ENCODE results near the gene IKBKE. TPM values are rescaled to one million over a fixed set of nuclear protein-coding genes. Genes with fewer than 3 reads are reported as not detected.
"Not testable (repeated sequence)": the region's sequence is repeated elsewhere in the genome, so short reads cannot be mapped to it uniquely, and the experiment has no call there.

Gene IKBKE
- total RNA-seq, 1 donor: 18.8 TPM

GRCh38 chr1:206479183-206480125 lies 9.2 kb downstream of the IKBKE start:
- Histone ChIP-seq H3K36me3 (ENCODE audit: insufficient read depth, low read length) (peaks cover 60% of the 10 kb centered on the region), H3K4me3 (ENCODE audit: insufficient read depth, low read length) (no peak overlapping the region), H4K20me1 (ENCODE audit: insufficient read depth, low read length) (peaks cover 6% of the 10 kb centered on the region), H3K9me3 (ENCODE audit: low read depth, low read length) (no peaks in the 10 kb centered on the region), H3K4me2 (ENCODE audit: insufficient read depth, low read length) (no peak overlapping the region), H2AFZ (ENCODE audit: low read length) (no peak overlapping the region), H3K27me3 (ENCODE audit: insufficient read depth, low read length) (no peaks in the 10 kb centered on the region), H3K4me1 (ENCODE audit: insufficient read depth, low read length) (peaks cover 12% of the 10 kb centered on the region), H3K27ac (ENCODE audit: low read depth, low read length) (no peak overlapping the region), H3K79me2 (ENCODE audit: insufficient read depth, low read length) (no peaks in the 10 kb centered on the region)
- TF ChIP-seq CTCF (IDR thresholded peaks at IDR 0.05; ENCODE audit: extremely low read depth, low read depth, low read length): peak; percentile 86
- peak; percentile 96 for DNase-seq (ENCODE audit: insufficient read length, low spot score, missing footprints)

- Histone ChIP-seq H3K9me3 (ENCODE audit: low read depth, low read length) (no peaks in the 10 kb centered on the region), H3K27ac (ENCODE audit: low read depth, low read length) (no peak overlapping the region)
Observed at GRCh38 chr1:206480211-206480610, 9.9 kb downstream of the IKBKE start.

GRCh38 chr1:206482611-206483010 lies 12.3 kb downstream of the IKBKE start:
- Histone ChIP-seq H3K4me2 (ENCODE audit: insufficient read depth, low read length) (no peak overlapping the region), H3K4me1 (ENCODE audit: insufficient read depth, low read length) (peaks cover 12% of the 10 kb centered on the region), H3K36me3 (ENCODE audit: insufficient read depth, low read length) (peaks cover 42% of the 10 kb centered on the region), H3K79me2 (ENCODE audit: insufficient read depth, low read length) (no peaks in the 10 kb centered on the region), H3K27me3 (ENCODE audit: insufficient read depth, low read length) (no peaks in the 10 kb centered on the region), H3K4me3 (ENCODE audit: insufficient read depth, low read length) (no peak overlapping the region), H3K9me3 (ENCODE audit: low read depth, low read length) (no peaks in the 10 kb centered on the region), H4K20me1 (ENCODE audit: insufficient read depth, low read length) (peaks cover 6% of the 10 kb centered on the region), H2AFZ (ENCODE audit: low read length) (no peak overlapping the region), H3K27ac (ENCODE audit: low read depth, low read length) (no peak overlapping the region)
- DNase-seq (ENCODE audit: insufficient read length, low spot score, missing footprints): no peak
- TF ChIP-seq CTCF (IDR thresholded peaks at IDR 0.05; ENCODE audit: extremely low read depth, low read depth, low read length): no peak

More at GRCh38 chr1:206480211-206480610, 9.9 kb downstream of the IKBKE start:
- DNase-seq (ENCODE audit: insufficient read length, low spot score, missing footprints): no peak
- Histone ChIP-seq H4K20me1 (ENCODE audit: insufficient read depth, low read length) (peaks cover 6% of the 10 kb centered on the region), H3K4me2 (ENCODE audit: insufficient read depth, low read length) (no peak overlapping the region), H3K27me3 (ENCODE audit: insufficient read depth, low read length) (no peaks in the 10 kb centered on the region), H2AFZ (ENCODE audit: low read length) (no peak overlapping the region), H3K4me1 (ENCODE audit: insufficient read depth, low read length) (peaks cover 12% of the 10 kb centered on the region), H3K79me2 (ENCODE audit: insufficient read depth, low read length) (no peaks in the 10 kb centered on the region), H3K4me3 (ENCODE audit: insufficient read depth, low read length) (no peak overlapping the region), H3K36me3 (ENCODE audit: insufficient read depth, low read length) (peaks cover 56% of the 10 kb centered on the region)
- no peak for TF ChIP-seq CTCF (IDR thresholded peaks at IDR 0.05; ENCODE audit: extremely low read depth, low read depth, low read length)

- not testable (repeated sequence) for H3K27ac ChIP-seq (ENCODE audit: low read depth, low read length); H3K4me2 ChIP-seq (ENCODE audit: insufficient read depth, low read length); H3K27me3 ChIP-seq (ENCODE audit: insufficient read depth, low read length); H3K9me3 ChIP-seq (ENCODE audit: low read depth, low read length); H4K20me1 ChIP-seq (ENCODE audit: insufficient read depth, low read length); H3K4me3 ChIP-seq (ENCODE audit: insufficient read depth, low read length); H2AFZ ChIP-seq (ENCODE audit: low read length); H3K79me2 ChIP-seq (ENCODE audit: insufficient read depth, low read length); DNase-seq (ENCODE audit: insufficient read length, low spot score, missing footprints)
- Histone ChIP-seq H3K4me1 (ENCODE audit: insufficient read depth, low read length) (peaks cover 12% of the 10 kb centered on the region), H3K36me3 (ENCODE audit: insufficient read depth, low read length) (peaks cover 38% of the 10 kb centered on the region)
Observed at GRCh38 chr1:206483864-206484263, 13.6 kb downstream of the IKBKE start.
